Stimulated activated CD4-positive, alpha-beta T cell treated with anti-CD3 and anti-CD28 coated beads, Interleukin-2, amount 100 ng/mL, for 24 hours (primary cell): ENCODE measurements around the gene RRAGC.
"Not testable (repeated sequence)": the region's sequence is repeated elsewhere in the genome, so short reads cannot be mapped to it uniquely, and the experiment has no call there.

ENCODE experiments used
- DNase-seq, 2 donors: peaks; one replicate each; pipeline ENCODE4 v3.0.0-alpha.2; 2020

Gene RRAGC

GRCh38 chr1:38814984-38815464 lies 44.5 kb downstream of the RRAGC start:
- no peak for DNase-seq

- no peak for DNase-seq
Observed at GRCh38 chr1:38814444-38814983, 45.1 kb downstream of the RRAGC start.

GRCh38 chr1:38812981-38813380 lies 46.6 kb downstream of the RRAGC start:
- no peak for DNase-seq

GRCh38 chr1:38811466-38811865 lies 48.1 kb downstream of the RRAGC start:
- DNase-seq, result not testable (repeated sequence)

- no peak for DNase-seq
Observed at GRCh38 chr1:38806090-38806489, 53.5 kb downstream of the RRAGC start.

GRCh38 chr1:38805036-38805435 lies 54.5 kb downstream of the RRAGC start:
- no peak for DNase-seq

- DNase-seq, result peak in 1 of 2 donors; percentile 19
Observed at GRCh38 chr1:38804062-38804886, 55.3 kb downstream of the RRAGC start.

- no peak for DNase-seq
Observed at GRCh38 chr1:38803647-38804046, 55.9 kb downstream of the RRAGC start.

- DNase-seq, result no peak
Observed at GRCh38 chr1:38800720-38801671, 58.6 kb downstream of the RRAGC start.

GRCh38 chr1:38793299-38793698 lies 66.3 kb downstream of the RRAGC start:
- no peak for DNase-seq

- no peak for DNase-seq
Observed at GRCh38 chr1:38791892-38792291, 67.7 kb downstream of the RRAGC start.

GRCh38 chr1:38791164-38791515 lies 68.4 kb downstream of the RRAGC start:
- no peak for DNase-seq

GRCh38 chr1:38790422-38791163 lies 69.0 kb downstream of the RRAGC start:
- no peak for DNase-seq

GRCh38 chr1:38789498-38790169 lies 69.9 kb downstream of the RRAGC start:
- no peak for DNase-seq

GRCh38 chr1:38788341-38789336 lies 70.9 kb downstream of the RRAGC start:
- no peak for DNase-seq
